CD14-positive monocyte (primary cell): ENCODE measurements around the gene DIDO1. TPM values are rescaled to one million over a fixed set of nuclear protein-coding genes. Genes with fewer than 3 reads are reported as not detected.

Experiments used
- DNase-seq, 3 donors: peaks; one replicate each; pipeline ENCODE4 v3.0.0-alpha.2; 2011 to 2022
- H2AFZ ChIP-seq: 2 replicates; pipeline ENCODE4 v1.6.0; 2012; ENCODE audit warnings: mild to moderate bottlenecking, low read depth, low read length, inconsistent platforms; ENCODE audit not compliant: insufficient read depth, poor library complexity, severe bottlenecking
- H3K27ac ChIP-seq, 2 donors: 1 replicate in 1 of 2; 2 replicates in 1 of 2; pipeline ENCODE4 v1.5.1; 2012 to 2013; ENCODE audit warnings: low read length in 2 of 2, control low read depth in 1 of 2, inconsistent platforms in 1 of 2, low read depth in 1 of 2, mild to moderate bottlenecking in 1 of 2
- H3K27me3 ChIP-seq, 2 donors: one replicate each; pipeline versions ENCODE4 v1.6.0 to v1.6.1; 2011 to 2013; ENCODE audit warnings: low read length in 2 of 2; ENCODE audit not compliant: control insufficient read depth in 2 of 2, insufficient read depth in 2 of 2
- H3K36me3 ChIP-seq, 2 donors: replicated peaks in 1 of 2; 1 replicate in 1 of 2; 2 replicates in 1 of 2; pipeline versions ENCODE4 v1.5.1 to v1.6.1; 2012 to 2013; ENCODE audit warnings: low read length in 2 of 2, control low read depth in 1 of 2, inconsistent platforms in 1 of 2, mild to moderate bottlenecking in 1 of 2; ENCODE audit not compliant: insufficient read depth in 2 of 2, control insufficient read depth in 1 of 2
- H3K4me1 ChIP-seq, 2 donors: 1 replicate in 1 of 2; 2 replicates in 1 of 2; pipeline versions ENCODE4 v1.5.1 to v1.6.1; 2012 to 2013; ENCODE audit warnings: low read length in 2 of 2, control low read depth in 1 of 2, inconsistent platforms in 1 of 2, mild to moderate bottlenecking in 1 of 2, moderate library complexity in 1 of 2; ENCODE audit not compliant: insufficient read depth in 2 of 2, control insufficient read depth in 1 of 2
- H3K4me2 ChIP-seq: replicated peaks from 2 replicates; pipeline ENCODE3; 2012; ENCODE audit warnings: low read length, moderate library complexity, mild to moderate bottlenecking; ENCODE audit not compliant: poor library complexity, severe bottlenecking; ENCODE audit errors: extremely low read depth
- H3K4me3 ChIP-seq, 3 experiments: fragments of 200-600 bp in 1 of 3; sonication (generic) in 1 of 3; replicated peaks in 1 of 3; 1 replicate in 2 of 3; 2 replicates in 1 of 3; pipeline ENCODE4 v1.5.1; 2011 to 2013; ENCODE audit warnings: low read length in 3 of 3, mild to moderate bottlenecking in 3 of 3, control low read depth in 2 of 3, low read depth in 2 of 3, inconsistent platforms in 1 of 3, moderate library complexity in 1 of 3
- H3K79me2 ChIP-seq: 2 replicates; pipeline ENCODE4 v1.6.0; 2012; ENCODE audit warnings: mild to moderate bottlenecking, control low read depth, inconsistent platforms, low read length, moderate library complexity; ENCODE audit not compliant: insufficient read depth
- H3K9ac ChIP-seq: 2 replicates; pipeline ENCODE4 v1.6.0; 2017; ENCODE audit warnings: low read length, mild to moderate bottlenecking; ENCODE audit not compliant: insufficient read depth, poor library complexity, severe bottlenecking
- H3K9me3 ChIP-seq, 2 donors: replicated peaks in 1 of 2; 1 replicate in 1 of 2; 2 replicates in 1 of 2; pipeline versions ENCODE4 v1.5.1 to v1.6.1; 2012 to 2013; ENCODE audit warnings: low read length in 2 of 2, control low read depth in 1 of 2; ENCODE audit not compliant: control insufficient read depth in 1 of 2, insufficient read depth in 1 of 2
- H4K20me1 ChIP-seq: 2 replicates; pipeline ENCODE4 v1.6.0; 2012; ENCODE audit warnings: mild to moderate bottlenecking, low read length, control low read depth, moderate library complexity; ENCODE audit not compliant: insufficient read depth
- H3K27ac Mint-ChIP-seq, 7 donors: one replicate each; pipeline ENCODE4 v1.8.0; 2020; ENCODE audit warnings: mild to moderate bottlenecking in 7 of 7, mixed read lengths in 7 of 7, moderate library complexity in 6 of 7, inconsistent platforms in 2 of 7
- H3K27me3 Mint-ChIP-seq, 3 donors: one replicate each; pipeline ENCODE4 v1.8.0; 2021 to 2022; ENCODE audit warnings: low read depth in 3 of 3, mild to moderate bottlenecking in 3 of 3, mixed read lengths in 3 of 3, moderate library complexity in 3 of 3, inconsistent platforms in 1 of 3
- H3K36me3 Mint-ChIP-seq, 2 donors: one replicate each; pipeline ENCODE4 v1.8.0; 2020; ENCODE audit warnings: mixed read lengths in 2 of 2, inconsistent platforms in 1 of 2, mild to moderate bottlenecking in 1 of 2
- H3K4me1 Mint-ChIP-seq: one replicate; pipeline ENCODE4 v1.8.0; 2020; ENCODE audit warnings: mild to moderate bottlenecking, mixed read lengths
- H3K4me3 Mint-ChIP-seq, 2 donors: one replicate each; pipeline ENCODE4 v1.8.0; 2020; ENCODE audit warnings: mild to moderate bottlenecking in 2 of 2, mixed read lengths in 2 of 2, moderate library complexity in 1 of 2
- H3K9me3 Mint-ChIP-seq, 7 donors: one replicate each; pipeline ENCODE4 v1.8.0; 2020 to 2022; ENCODE audit warnings: mixed read lengths in 7 of 7, mild to moderate bottlenecking in 6 of 7, moderate library complexity in 6 of 7, inconsistent platforms in 2 of 7
- WGBS: methylation state at CpG from one replicate; pipeline ENCODE4 v1.1.5; 2013; ENCODE audit warnings: missing lambda C conversion rate; ENCODE audit not compliant: insufficient coverage; 5-methylcytosine and 5-hydroxymethylcytosine counted together
- intact Hi-C, 2 donors: fragments of 100-400 bp; cut with micrococcal nuclease; formaldehyde crosslinking; loops; one replicate each; pipeline versions ENCODE4 v1.15.0 to v1.15.1; 2023
- polyA plus RNA-seq, 3 donors: library from polyadenylated mRNA; depleted of rRNA in 1 of 3; unstranded in 2 of 3; stranded (reverse) in 1 of 3; fragments of 300-500 nt in 2 of 3; fragments of >200 nt in 1 of 3; fragmentation: Illumina TruSeq in 2 of 3; gene quantifications; 1 replicate in 2 of 3; 2 replicates in 1 of 3; pipeline ENCODE4 v1.2.3, GENCODE V29; 2012 to 2021
- TF ChIP-seq, protein P1 (sequence below): fragments of 200-600 bp; IDR thresholded peaks from one replicate; pipeline ENCODE4 v1.8.0; 2022; ENCODE audit warnings: antibody characterized with exemption, mild to moderate bottlenecking

Gene DIDO1
- polyA plus RNA-seq, 3 donors: 8.5 to 23.8 (median 12.9) TPM

- intact Hi-C loops: no loop called here
- H3K36me3 ChIP-seq: peaks cover 61 to 70% of the 10 kb centered on the region in 2 donors
These were observed 29.8 kb downstream of the DIDO1 start for GRCh38 chr20:62896526-62896925.

GRCh38 chr20:62895539-62895938 is 30.8 kb downstream of the DIDO1 start:
- H3K27me3 ChIP-seq: no peaks in the 10 kb centered on the region
- no peaks in the 10 kb centered on the region for H3K9me3 Mint-ChIP-seq
- H3K4me2 ChIP-seq: no peak overlapping the region
- TF ChIP-seq, protein P1, sequence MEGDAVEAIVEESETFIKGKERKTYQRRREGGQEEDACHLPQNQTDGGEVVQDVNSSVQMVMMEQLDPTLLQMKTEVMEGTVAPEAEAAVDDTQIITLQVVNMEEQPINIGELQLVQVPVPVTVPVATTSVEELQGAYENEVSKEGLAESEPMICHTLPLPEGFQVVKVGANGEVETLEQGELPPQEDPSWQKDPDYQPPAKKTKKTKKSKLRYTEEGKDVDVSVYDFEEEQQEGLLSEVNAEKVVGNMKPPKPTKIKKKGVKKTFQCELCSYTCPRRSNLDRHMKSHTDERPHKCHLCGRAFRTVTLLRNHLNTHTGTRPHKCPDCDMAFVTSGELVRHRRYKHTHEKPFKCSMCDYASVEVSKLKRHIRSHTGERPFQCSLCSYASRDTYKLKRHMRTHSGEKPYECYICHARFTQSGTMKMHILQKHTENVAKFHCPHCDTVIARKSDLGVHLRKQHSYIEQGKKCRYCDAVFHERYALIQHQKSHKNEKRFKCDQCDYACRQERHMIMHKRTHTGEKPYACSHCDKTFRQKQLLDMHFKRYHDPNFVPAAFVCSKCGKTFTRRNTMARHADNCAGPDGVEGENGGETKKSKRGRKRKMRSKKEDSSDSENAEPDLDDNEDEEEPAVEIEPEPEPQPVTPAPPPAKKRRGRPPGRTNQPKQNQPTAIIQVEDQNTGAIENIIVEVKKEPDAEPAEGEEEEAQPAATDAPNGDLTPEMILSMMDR: no peak
- H3K36me3 Mint-ChIP-seq: peaks cover 64 to 67% of the 10 kb centered on the region in 2 donors
- H3K27ac ChIP-seq: no peak overlapping the region
- no peak overlapping the region for H3K4me3 Mint-ChIP-seq
- peaks cover 38% of the 10 kb centered on the region for H4K20me1 ChIP-seq
- peaks cover 69 to 72% of the 10 kb centered on the region in 2 donors for H3K36me3 ChIP-seq
- no peaks in the 10 kb centered on the region for H3K9me3 ChIP-seq
- H3K4me1 Mint-ChIP-seq: peaks cover 9% of the 10 kb centered on the region
- H3K4me1 ChIP-seq: peaks cover 0 to 7% of the 10 kb centered on the region in 2 donors
- H3K9ac ChIP-seq: no peak overlapping the region
- H3K27me3 Mint-ChIP-seq: peaks cover 0 to 5% (median 3%) of the 10 kb centered on the region in 3 donors
- WGBS: 100% methylated on average over 2 of the region's 9 CpGs
- no peak overlapping the region for H2AFZ ChIP-seq
- peak overlapping the region in 1 of 7 donors; percentile 43 for H3K27ac Mint-ChIP-seq
- intact Hi-C loops: no loop called here
- DNase-seq: no peak
- no peaks in the 10 kb centered on the region for H3K79me2 ChIP-seq
- H3K4me3 ChIP-seq: no peak overlapping the region

More at GRCh38 chr20:62896526-62896925, 29.8 kb downstream of the DIDO1 start:
- Mint-ChIP-seq H3K9me3 (no peaks in the 10 kb centered on the region), H3K27ac (no peak overlapping the region), H3K4me1 (peaks cover 9% of the 10 kb centered on the region), H3K27me3 (peaks cover 0 to 5% (median 1%) of the 10 kb centered on the region in 3 donors), H3K4me3 (no peak overlapping the region), H3K36me3 (peaks cover 58 to 62% of the 10 kb centered on the region in 2 donors)
- TF ChIP-seq, protein P1: no peak
- Histone ChIP-seq H2AFZ (no peak overlapping the region), H4K20me1 (peaks cover 48% of the 10 kb centered on the region), H3K4me1 (peaks cover 0 to 7% of the 10 kb centered on the region in 2 donors), H3K9me3 (no peaks in the 10 kb centered on the region), H3K4me2 (no peak overlapping the region), H3K27ac (no peak overlapping the region), H3K4me3 (no peak overlapping the region), H3K9ac (no peak overlapping the region), H3K79me2 (no peaks in the 10 kb centered on the region), H3K27me3 (no peaks in the 10 kb centered on the region)
- 95% methylated on average over 16 of the region's 16 CpGs for WGBS
- DNase-seq: no peak
